ENCODE data around the gene RAD21L1.
"Not testable (repeated sequence)": the region's sequence is repeated elsewhere in the genome, so short reads cannot be mapped to it uniquely, and the experiment has no call there.

Gene RAD21L1

GRCh38 chr20:1215386-1216170, 10.3 kb upstream of the RAD21L1 start:
- no peak for TF ChIP-seq ZFP30 (CRISPR knock-in tag; IDR thresholded peaks at IDR 0.05)
- TF ChIP-seq, protein P1, sequence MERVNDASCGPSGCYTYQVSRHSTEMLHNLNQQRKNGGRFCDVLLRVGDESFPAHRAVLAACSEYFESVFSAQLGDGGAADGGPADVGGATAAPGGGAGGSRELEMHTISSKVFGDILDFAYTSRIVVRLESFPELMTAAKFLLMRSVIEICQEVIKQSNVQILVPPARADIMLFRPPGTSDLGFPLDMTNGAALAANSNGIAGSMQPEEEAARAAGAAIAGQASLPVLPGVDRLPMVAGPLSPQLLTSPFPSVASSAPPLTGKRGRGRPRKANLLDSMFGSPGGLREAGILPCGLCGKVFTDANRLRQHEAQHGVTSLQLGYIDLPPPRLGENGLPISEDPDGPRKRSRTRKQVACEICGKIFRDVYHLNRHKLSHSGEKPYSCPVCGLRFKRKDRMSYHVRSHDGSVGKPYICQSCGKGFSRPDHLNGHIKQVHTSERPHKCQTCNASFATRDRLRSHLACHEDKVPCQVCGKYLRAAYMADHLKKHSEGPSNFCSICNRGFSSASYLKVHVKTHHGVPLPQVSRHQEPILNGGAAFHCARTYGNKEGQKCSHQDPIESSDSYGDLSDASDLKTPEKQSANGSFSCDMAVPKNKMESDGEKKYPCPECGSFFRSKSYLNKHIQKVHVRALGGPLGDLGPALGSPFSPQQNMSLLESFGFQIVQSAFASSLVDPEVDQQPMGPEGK (CRISPR knock-in tag; IDR thresholded peaks at IDR 0.05; ENCODE audit: borderline replicate concordance): no peak
- TF ChIP-seq, protein P2, sequence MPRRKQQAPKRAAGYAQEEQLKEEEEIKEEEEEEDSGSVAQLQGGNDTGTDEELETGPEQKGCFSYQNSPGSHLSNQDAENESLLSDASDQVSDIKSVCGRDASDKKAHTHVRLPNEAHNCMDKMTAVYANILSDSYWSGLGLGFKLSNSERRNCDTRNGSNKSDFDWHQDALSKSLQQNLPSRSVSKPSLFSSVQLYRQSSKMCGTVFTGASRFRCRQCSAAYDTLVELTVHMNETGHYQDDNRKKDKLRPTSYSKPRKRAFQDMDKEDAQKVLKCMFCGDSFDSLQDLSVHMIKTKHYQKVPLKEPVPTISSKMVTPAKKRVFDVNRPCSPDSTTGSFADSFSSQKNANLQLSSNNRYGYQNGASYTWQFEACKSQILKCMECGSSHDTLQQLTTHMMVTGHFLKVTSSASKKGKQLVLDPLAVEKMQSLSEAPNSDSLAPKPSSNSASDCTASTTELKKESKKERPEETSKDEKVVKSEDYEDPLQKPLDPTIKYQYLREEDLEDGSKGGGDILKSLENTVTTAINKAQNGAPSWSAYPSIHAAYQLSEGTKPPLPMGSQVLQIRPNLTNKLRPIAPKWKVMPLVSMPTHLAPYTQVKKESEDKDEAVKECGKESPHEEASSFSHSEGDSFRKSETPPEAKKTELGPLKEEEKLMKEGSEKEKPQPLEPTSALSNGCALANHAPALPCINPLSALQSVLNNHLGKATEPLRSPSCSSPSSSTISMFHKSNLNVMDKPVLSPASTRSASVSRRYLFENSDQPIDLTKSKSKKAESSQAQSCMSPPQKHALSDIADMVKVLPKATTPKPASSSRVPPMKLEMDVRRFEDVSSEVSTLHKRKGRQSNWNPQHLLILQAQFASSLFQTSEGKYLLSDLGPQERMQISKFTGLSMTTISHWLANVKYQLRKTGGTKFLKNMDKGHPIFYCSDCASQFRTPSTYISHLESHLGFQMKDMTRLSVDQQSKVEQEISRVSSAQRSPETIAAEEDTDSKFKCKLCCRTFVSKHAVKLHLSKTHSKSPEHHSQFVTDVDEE (CRISPR knock-in tag; IDR thresholded peaks at IDR 0.05): no peak
- TF ChIP-seq CREB5 (CRISPR knock-in tag; IDR thresholded peaks at IDR 0.05; ENCODE audit: low read depth): no peak
- TF ChIP-seq OSR1 (CRISPR knock-in tag; IDR thresholded peaks at IDR 0.05): no peak
- no peak for TF ChIP-seq ZFP3 (CRISPR knock-in tag; IDR thresholded peaks at IDR 0.05)
- TF ChIP-seq PPARA (CRISPR knock-in tag; IDR thresholded peaks at IDR 0.05; ENCODE audit: borderline replicate concordance): no peak
- TF ChIP-seq SNAI2 (CRISPR knock-in tag; IDR thresholded peaks at IDR 0.05): no peak
- no peak for TF ChIP-seq RARB (CRISPR knock-in tag; IDR thresholded peaks at IDR 0.05)
- no peak for TF ChIP-seq BACH2 (CRISPR knock-in tag; IDR thresholded peaks at IDR 0.05; ENCODE audit: borderline replicate concordance)
- TF ChIP-seq ZNF70 (CRISPR knock-in tag; IDR thresholded peaks at IDR 0.05): no peak
- TF ChIP-seq ESRRG (CRISPR knock-in tag; IDR thresholded peaks at IDR 0.05): no peak
- TF ChIP-seq CSDC2 (CRISPR knock-in tag; IDR thresholded peaks at IDR 0.05): no peak
- no peak for TF ChIP-seq ARNTL (CRISPR knock-in tag; IDR thresholded peaks at IDR 0.05; ENCODE audit: borderline replicate concordance, low read depth)
- ATAC-seq: no peak

GRCh38 chr20:1216527-1217427, 9.1 kb upstream of the RAD21L1 start:
- not testable (repeated sequence) for ATAC-seq

GRCh38 chr20:1222750-1223149, 3.1 kb upstream of the RAD21L1 start:
- not testable (repeated sequence) for ATAC-seq
- TF ChIP-seq ZNF8 (CRISPR knock-in tag; IDR thresholded peaks at IDR 0.05): peak; percentile 58; the same call in 1 of the 2 replicates

DNA sequence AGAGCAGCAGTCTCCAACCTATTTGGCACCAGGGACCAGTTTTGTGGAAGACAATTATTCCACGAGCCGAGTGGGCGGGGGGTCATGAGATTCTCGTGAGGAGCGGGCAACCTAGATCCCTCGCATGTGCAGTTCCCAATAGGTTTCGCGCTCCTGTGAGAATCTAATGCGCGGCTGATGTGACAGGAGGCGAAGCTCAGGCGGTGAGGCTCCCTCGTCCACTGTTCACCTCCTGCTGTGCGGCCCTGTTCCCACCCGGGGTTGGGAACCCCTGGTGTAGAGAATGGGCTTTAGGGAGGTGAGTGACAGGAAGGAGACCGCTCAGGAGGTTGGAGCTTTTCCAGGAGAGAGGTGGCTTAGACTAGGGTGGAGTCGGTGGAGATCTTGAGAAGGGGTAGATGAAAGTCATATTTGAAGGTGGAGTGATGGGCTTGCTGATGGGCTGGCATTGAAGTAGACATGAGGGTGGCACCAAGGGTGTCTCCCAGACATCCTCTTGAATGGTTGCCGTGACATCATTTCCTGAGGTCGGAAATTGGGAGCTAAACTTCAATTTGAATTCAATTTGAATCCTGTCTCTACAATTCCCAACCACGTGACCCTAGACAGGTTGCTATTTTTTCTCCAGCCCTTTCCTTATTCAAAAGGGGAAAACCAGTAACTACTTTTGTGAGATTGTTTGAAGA, 1.5 kb upstream of the RAD21L1 start:
- ATAC-seq: no peak
- TF ChIP-seq ISL1 (CRISPR knock-in tag; IDR thresholded peaks at IDR 0.05): no peak
- TF ChIP-seq POU6F1 (CRISPR knock-in tag; IDR thresholded peaks at IDR 0.05; ENCODE audit: borderline replicate concordance, low read depth): no peak
- no peak for TF ChIP-seq ARNTL (CRISPR knock-in tag; IDR thresholded peaks at IDR 0.05; ENCODE audit: borderline replicate concordance, low read depth)
- TF ChIP-seq, protein P2 (CRISPR knock-in tag; IDR thresholded peaks at IDR 0.05): no peak
- no peak for TF ChIP-seq ZNF565 (CRISPR knock-in tag; conservative IDR thresholded peaks at IDR 0.05; ENCODE audit: low read depth)
- no peak for TF ChIP-seq ESRRG (CRISPR knock-in tag; IDR thresholded peaks at IDR 0.05)
- TF ChIP-seq, protein P1 (CRISPR knock-in tag; IDR thresholded peaks at IDR 0.05; ENCODE audit: borderline replicate concordance): no peak
- TF ChIP-seq TCF4 (CRISPR knock-in tag; IDR thresholded peaks at IDR 0.05; ENCODE audit: borderline replicate concordance): no peak
- no peak for TF ChIP-seq ZC3H10 (CRISPR knock-in tag; IDR thresholded peaks at IDR 0.05)
- TF ChIP-seq BACH2 (CRISPR knock-in tag; IDR thresholded peaks at IDR 0.05; ENCODE audit: borderline replicate concordance): no peak
- TF ChIP-seq GLIS3 (CRISPR knock-in tag; IDR thresholded peaks at IDR 0.05): no peak

All from SK-N-SH treated with all-trans-retinoic acid at 6 μM for 48 hours (cell line).